HG03432 (cell line): ENCODE data around the gene SPDYE16.
"Not testable (repeated sequence)": the region's sequence is repeated elsewhere in the genome, so short reads cannot be mapped to it uniquely, and the experiment has no call there.

ENCODE experiments used
- ATAC-seq: cut with Tn5 transposase; IDR thresholded peaks from one replicate; pipeline ENCODE4 v1.9.1; 2021; ENCODE audit warnings: mild to moderate bottlenecking, moderate library complexity; ENCODE audit not compliant: unreplicated experiment

Gene SPDYE16, protein sequence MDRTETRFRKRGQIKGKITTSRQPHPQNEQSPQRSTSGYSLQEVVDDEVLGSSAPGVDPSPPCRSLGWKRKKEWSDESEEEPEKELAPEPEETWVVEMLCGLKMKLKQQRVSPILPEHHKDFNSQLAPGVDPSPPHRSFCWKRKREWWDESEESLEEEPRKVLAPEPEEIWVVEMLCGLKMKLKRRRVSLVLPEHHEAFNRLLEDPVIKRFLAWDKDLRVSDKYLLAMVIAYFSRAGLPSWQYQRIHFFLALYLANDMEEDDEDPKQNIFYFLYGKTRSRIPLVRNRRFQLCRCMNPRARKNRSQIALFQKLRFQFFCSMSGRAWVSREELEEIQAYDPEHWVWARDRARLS

GRCh38 chr7:76543197-76543596 lies at the start of gene SPDYE16:
SPDYE16 (minus strand) TSS chr7:76543297; CDS start chr7:76541459, 1,838 bp downstream.
- ATAC-seq: not testable (repeated sequence)

DNA sequence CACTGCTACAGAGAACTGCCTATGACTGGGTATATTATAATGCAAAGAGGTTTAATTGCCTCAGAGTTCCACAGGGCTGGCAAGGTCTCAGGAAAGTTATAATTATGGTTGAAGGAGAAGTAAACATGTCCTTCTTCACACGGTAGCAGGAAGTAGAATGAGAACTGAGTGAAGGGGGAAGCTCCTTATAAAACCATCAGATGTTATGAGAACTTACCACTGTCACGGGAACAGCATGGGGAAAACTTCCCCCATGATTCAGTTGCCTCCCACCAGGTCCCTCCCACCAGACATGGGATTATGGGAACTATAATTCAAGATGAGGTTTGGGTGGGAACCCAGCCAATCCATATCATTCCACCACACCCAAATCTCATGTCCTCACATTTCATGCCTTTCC lies 49.6 kb upstream of the SPDYE16 start:
- ATAC-seq: not testable (repeated sequence)

GRCh38 chr7:76591602-76592304 lies 48.7 kb upstream of the SPDYE16 start:
- peak; percentile 88 for ATAC-seq

DNA sequence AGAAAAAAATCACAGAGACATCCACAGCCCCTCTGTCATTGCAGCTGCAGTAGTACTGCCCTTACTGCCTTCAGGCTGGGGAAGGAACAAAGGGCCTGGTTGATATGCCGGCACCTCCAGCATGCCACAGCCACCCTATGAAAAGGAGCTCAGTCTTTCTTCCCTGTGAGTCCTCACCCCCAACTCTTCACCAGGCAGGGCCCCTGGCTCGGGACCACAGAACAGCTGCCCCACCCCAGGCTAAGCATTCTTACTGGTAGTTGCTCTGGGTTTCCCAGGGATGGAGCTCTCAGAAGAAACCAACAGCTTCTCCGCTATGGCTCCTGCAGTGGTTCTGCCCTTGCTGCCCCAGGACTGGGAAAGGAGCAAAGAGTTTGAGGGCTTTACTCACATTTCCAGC lies 47.9 kb upstream of the SPDYE16 start:
- not testable (repeated sequence) for ATAC-seq

DNA sequence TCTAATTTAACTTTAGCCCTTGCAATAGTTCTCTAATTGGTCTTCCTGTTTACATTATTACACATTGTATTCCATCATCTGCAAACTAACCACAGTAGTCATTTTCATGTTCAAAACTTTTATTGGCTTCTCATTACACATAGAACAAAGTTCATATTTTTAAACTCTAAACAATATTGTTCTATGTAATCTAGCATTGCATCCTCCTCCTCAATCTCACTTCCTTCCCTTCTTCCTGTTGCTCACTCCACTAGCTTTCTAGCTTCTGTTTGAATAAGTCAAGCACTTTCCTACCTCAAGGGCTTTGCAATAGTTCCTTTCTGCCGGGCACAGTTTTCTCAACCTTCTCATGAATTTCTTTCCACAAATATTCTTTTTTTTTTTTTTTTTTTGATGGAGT lies 45.5 kb upstream of the SPDYE16 start:
- ATAC-seq: not testable (repeated sequence)

- not testable (repeated sequence) for ATAC-seq
Measured at GRCh38 chr7:76586585-76587315, 43.7 kb upstream of the SPDYE16 start.

DNA sequence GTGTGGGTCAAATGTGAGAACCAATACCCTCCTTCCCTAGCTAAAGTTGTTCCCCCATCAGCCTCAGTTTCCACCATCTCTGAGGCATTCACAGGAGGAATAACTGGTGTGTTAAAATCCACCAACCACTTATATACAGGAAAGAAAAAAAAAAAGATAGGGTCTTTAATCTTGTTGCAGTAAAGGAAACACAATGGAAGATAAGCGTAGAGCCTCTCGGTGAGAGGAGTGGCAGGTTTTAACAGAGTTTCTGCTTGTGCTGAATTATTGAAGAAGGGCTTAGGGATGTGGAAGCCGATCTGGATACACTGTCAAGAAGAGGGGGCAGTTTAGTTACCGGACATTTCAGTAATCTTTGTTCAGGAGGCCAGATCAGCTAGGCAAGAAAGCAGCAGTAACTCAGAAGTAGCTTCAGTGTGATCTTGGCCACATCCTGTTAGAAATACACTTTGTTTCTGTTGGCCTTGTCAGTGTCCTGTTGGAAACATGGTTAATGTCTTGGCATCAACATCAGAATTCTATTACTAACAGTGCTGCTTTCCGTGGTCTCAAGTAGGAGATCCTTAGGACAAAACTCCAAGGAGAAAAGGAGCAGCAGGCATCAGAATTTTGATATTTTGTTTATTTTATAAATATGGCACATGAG lies 40.7 kb upstream of the SPDYE16 start:
- ATAC-seq: not testable (repeated sequence)

GRCh38 chr7:76582848-76583631 lies 39.9 kb upstream of the SPDYE16 start:
- ATAC-seq: not testable (repeated sequence)

DNA sequence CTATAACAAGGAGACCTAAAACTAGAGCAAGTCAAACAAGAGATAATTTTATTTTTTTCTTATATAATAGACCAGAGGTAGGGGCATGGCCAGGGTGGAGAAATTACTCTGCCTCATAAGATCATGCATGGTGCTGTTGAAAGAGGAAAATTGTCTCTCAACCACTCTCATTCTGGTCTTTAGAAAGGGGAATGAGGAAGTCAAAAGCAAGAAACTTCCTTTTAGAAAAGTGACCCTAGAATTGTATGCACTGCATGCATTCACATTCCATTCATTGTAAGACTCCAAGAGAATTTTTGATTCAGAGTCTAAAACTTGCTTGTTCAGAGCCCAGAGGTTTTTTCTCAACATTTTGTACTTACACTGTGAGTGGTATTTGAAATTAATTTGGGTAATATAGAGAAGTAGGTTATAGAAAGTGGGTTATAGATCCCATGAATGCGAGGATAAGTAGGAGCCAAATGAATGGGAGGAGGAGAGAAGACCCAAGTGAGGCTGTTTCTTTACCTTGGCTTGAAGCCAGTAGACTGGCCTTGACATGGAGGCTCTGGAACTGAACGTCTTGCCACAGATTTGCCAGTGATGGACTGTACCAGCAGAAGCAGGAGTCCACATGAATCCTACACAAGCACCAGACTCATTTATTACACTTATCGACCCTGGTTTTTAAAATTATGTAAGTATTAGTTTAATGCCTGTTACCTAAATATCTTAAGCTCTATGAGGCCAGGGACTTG lies 33.0 kb upstream of the SPDYE16 start:
- ATAC-seq: not testable (repeated sequence)

DNA sequence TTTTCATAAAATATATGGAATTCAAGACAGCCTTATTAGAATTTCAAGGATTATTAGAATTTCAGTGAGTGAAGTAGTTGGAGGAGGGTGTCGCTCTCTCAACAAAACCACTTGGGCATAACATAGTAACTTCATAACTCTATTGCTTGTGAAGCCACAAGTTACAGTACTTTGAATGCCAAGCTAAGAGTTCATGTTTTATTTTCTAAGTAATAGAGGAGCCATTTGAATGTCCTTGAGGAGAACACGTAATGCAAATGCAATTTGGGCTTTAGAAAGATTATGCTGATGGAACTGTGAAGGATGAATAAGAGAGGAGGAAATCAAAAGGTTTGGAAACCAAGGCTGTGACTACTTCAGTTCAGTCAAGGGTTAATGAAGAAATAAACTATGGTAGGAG lies 32.3 kb upstream of the SPDYE16 start:
- ATAC-seq: not testable (repeated sequence)

GRCh38 chr7:76572296-76572695 lies 29.2 kb upstream of the SPDYE16 start:
- not testable (repeated sequence) for ATAC-seq

GRCh38 chr7:76570324-76570775 lies 27.3 kb upstream of the SPDYE16 start:
- not testable (repeated sequence) for ATAC-seq

DNA sequence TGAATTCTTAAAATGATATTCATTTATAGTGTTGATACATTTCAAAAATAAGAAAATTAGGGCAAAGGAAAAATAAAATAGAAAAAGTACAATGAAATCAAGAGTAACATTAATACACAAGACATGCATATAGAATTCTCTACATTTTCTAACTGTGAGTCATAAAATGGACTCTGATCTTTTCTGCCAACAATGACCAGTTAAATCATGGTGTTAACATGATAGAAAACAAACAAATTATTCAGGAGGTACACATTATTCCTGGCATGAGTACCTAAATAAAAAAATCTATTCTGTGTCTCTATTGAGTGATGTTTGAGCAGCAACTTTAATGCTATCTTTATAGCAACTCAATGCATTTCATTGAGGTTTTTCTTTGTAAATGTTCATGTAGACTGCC lies 25.6 kb upstream of the SPDYE16 start:
- ATAC-seq: not testable (repeated sequence)

- ATAC-seq: not testable (repeated sequence)
Measured at GRCh38 chr7:76567753-76568152, 24.7 kb upstream of the SPDYE16 start.

DNA sequence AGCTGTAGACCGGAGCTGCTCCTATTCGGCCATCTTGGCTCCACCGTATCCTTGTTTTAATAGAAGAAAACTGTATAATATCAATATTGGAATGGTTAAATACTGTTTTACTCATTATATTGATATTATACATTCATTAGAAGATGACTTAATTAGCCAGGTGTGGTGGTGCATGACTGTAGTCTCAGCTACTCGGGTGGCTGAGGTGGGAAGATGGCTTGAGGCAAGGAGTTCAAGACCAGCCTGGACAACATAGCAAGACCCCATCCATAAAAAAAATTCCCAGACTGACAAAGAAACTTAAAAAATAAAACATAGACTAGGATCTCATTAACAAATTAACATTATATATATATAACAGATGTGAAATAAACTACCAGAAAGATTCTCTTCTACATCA lies 24.2 kb upstream of the SPDYE16 start:
- ATAC-seq: not testable (repeated sequence)

DNA sequence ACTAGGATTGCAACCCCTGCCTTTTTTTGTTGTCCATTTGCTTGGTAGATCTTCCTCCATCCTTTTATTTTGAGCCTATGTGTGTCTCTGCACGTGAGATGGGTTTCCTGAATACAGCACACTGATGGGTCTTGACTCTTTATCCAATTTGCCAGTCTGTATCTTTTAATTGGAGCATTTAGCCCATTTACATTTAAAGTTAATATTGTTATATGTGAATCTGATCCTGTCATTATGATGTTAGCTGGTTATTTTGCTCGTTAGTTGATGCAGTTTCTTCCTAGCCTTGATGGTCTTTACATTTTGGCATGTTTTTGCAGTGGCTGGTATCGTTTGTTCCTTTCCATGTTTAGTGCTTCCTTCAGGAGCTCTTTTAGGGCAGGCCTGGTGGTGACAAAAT lies 21.9 kb upstream of the SPDYE16 start:
- ATAC-seq: not testable (repeated sequence)

DNA sequence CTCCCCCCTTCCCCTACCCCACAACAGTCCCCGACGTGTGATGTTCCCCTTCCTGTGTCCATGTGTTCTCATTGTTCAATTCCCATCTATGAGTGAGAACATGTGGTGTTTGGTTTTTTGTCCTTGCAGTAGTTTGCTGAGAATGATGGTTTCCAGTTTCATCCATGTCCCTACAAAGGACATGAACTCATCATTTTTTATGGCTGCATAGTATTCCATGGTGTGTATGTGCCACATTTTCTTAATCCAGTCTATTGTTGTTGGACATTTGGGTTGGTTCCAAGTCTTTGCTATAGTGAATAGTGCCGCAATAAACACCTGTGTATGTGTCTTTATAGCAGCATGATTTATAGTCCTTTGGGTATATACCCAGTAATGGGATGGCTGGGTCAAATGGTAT lies 18.2 kb upstream of the SPDYE16 start:
- not testable (repeated sequence) for ATAC-seq

- not testable (repeated sequence) for ATAC-seq
Measured at GRCh38 chr7:76560157-76560556, 17.1 kb upstream of the SPDYE16 start.

DNA sequence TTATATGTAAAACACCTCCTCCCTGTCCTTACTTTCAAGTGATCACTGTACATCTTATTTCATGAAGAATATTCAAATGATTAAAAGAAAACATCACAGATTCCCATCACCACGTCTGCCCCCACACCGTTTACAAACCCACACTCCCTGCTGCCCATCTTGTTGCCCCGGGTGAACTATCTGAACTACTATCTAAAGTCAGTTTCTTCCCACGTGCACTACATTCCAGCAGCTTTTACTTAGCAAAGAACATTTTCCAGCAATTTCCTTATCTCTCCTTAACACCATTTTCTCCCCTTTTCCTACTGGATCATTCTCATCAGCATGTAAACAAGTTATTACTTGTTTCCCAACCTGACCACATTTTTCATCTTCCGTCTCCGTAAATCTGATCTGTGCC lies 16.6 kb upstream of the SPDYE16 start:
- ATAC-seq: not testable (repeated sequence)
